Inferior parietal cortex (tissue), 1 donor: ENCODE data around the gene FUT2.
A peak's percentile ranks its signal among the peaks of the same experiment; 100 is the strongest.

Source experiments
- DNase-seq: peaks from one replicate; pipeline ENCODE4 v3.0.0-alpha.2; 2016; ENCODE audit errors: extremely low spot score

FUT2 gene

GRCh38 chr19:48726556-48726955 lies 30.8 kb downstream of the FUT2 start:
- DNase-seq: no peak

- no peak for DNase-seq
These were observed 33.3 kb downstream of the FUT2 start for GRCh38 chr19:48728911-48729664.

GRCh38 chr19:48731452-48731851 lies 35.7 kb downstream of the FUT2 start:
- no peak for DNase-seq

GRCh38 chr19:48734625-48735024 lies 38.9 kb downstream of the FUT2 start:
- DNase-seq: no peak

GRCh38 chr19:48735031-48735615 lies 39.4 kb downstream of the FUT2 start:
- DNase-seq: no peak

GRCh38 chr19:48737360-48737998 lies 41.7 kb downstream of the FUT2 start:
- no peak for DNase-seq

- DNase-seq: peak; percentile 43
These were observed 43.0 kb downstream of the FUT2 start for GRCh38 chr19:48738557-48739403.

GRCh38 chr19:48739404-48740163 lies 43.8 kb downstream of the FUT2 start:
- DNase-seq: no peak

GRCh38 chr19:48740164-48740972 lies 44.6 kb downstream of the FUT2 start, which contains the start of gene RASIP1:
TSS of gene RASIP1 (minus strand) at chr19:48740610. CDS start at chr19:48740282, 328 bp downstream.
- DNase-seq: no peak

GRCh38 chr19:48741129-48741999 lies 45.6 kb downstream of the FUT2 start:
- DNase-seq: no peak

- no peak for DNase-seq
These were observed 46.3 kb downstream of the FUT2 start for GRCh38 chr19:48742096-48742495.

GRCh38 chr19:48745208-48745995 lies 49.6 kb downstream of the FUT2 start:
- DNase-seq: peak; percentile 84

GRCh38 chr19:48746110-48746509 lies 50.3 kb downstream of the FUT2 start:
- DNase-seq: no peak

- peak; percentile 90 for DNase-seq
These were observed 51.2 kb downstream of the FUT2 start, which contains the start of gene IZUMO1 for GRCh38 chr19:48746738-48747575. TSS of gene IZUMO1 (minus strand) at chr19:48746909. CDS start at chr19:48745859, 1,050 bp downstream.

GRCh38 chr19:48749571-48750198 lies 53.9 kb downstream of the FUT2 start:
- DNase-seq: no peak

GRCh38 chr19:48750351-48750750 lies 54.6 kb downstream of the FUT2 start:
- DNase-seq: no peak
